Loucy (cell line): ENCODE results near the gene SERPINA1.

Experiments
- EZH2phosphoT487 ChIP-seq: fragments of 200-600 bp; IDR thresholded peaks from 2 replicates; pipeline ENCODE4 v1.6.1; 2018; ENCODE audit warnings: antibody characterized with exemption, mild to moderate bottlenecking, moderate library complexity, borderline replicate concordance
- TF ChIP-seq, protein P1 (sequence below): fragments of 200-600 bp; sonication (generic); conservative IDR thresholded peaks from 2 replicates; pipeline ENCODE4 v1.5.1; 2014; ENCODE audit warnings: mild to moderate bottlenecking, antibody characterized with exemption, low read length

GRCh38 chr14:94360945-94361565, 27.3 kb downstream of the SERPINA1 start:
- TF ChIP-seq EZH2phosphoT487, result no peak
- TF ChIP-seq, protein P1, sequence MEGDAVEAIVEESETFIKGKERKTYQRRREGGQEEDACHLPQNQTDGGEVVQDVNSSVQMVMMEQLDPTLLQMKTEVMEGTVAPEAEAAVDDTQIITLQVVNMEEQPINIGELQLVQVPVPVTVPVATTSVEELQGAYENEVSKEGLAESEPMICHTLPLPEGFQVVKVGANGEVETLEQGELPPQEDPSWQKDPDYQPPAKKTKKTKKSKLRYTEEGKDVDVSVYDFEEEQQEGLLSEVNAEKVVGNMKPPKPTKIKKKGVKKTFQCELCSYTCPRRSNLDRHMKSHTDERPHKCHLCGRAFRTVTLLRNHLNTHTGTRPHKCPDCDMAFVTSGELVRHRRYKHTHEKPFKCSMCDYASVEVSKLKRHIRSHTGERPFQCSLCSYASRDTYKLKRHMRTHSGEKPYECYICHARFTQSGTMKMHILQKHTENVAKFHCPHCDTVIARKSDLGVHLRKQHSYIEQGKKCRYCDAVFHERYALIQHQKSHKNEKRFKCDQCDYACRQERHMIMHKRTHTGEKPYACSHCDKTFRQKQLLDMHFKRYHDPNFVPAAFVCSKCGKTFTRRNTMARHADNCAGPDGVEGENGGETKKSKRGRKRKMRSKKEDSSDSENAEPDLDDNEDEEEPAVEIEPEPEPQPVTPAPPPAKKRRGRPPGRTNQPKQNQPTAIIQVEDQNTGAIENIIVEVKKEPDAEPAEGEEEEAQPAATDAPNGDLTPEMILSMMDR, result no peak
